ENCODE results near the gene PERCC1. TPM values are rescaled to one million over a fixed set of nuclear protein-coding genes. Genes with fewer than 3 reads are reported as not detected.

The PERCC1 gene
- total RNA-seq, 1 donor from 2014 or later: 0.33 TPM

DNA sequence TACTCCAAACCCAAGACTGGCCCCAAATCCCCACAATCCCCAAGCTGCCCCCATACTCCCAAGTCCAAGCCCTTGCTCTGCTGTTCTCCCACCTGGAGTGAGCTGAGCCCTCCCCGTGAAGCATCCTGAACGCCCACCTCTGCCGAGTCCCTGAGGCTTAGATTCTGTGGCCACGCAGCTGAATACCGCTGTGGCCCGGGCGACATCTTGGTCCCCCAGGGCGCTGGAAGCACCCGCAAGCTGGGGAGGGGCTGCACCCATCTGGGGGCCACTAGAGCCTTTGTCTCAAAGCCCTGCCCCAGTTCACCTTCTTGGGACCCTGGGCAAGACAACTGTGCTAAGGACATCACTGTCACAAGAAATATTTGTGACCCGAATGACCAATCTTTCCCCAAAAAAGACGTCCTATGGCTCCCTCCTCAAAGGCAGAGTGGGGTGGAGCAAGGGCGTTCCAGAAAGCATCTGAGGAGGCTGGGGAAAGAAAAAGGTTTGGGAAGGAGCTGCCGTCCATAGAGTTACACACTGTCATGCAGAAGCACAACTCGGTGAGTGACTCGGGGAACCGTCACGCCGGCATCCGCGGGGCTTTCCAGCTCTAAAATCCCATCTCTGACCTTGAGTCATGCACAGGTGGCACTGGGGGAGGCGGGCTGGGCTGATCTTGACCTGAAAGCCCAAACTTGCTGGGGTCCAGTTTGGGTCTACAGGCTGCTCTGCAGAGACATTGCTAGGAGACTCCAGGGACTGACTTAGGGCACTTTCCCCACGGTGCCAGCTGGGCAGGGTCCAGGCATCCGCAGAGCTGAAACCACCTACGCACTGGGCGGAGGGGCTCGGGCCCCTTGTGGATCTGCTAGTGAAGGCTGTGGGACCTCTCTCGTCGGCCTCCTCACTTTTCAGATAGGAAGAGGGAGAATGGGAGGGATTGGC, 51.3 kb downstream of the PERCC1 start:
- Mint-ChIP-seq H3K27me3 (no peaks in the 10 kb centered on the region), H3K9me3 (peaks cover 3% of the 10 kb centered on the region), H3K4me3 (no peak overlapping the region), H3K27ac (no peak overlapping the region), H3K36me3 (ENCODE audit: low read depth) (no peaks in the 10 kb centered on the region), H3K4me1 (peaks cover 42% of the 10 kb centered on the region)
- ATAC-seq (ENCODE audit: low read depth) (no peak), DNase-seq (no peak)
- TF ChIP-seq, protein P1, sequence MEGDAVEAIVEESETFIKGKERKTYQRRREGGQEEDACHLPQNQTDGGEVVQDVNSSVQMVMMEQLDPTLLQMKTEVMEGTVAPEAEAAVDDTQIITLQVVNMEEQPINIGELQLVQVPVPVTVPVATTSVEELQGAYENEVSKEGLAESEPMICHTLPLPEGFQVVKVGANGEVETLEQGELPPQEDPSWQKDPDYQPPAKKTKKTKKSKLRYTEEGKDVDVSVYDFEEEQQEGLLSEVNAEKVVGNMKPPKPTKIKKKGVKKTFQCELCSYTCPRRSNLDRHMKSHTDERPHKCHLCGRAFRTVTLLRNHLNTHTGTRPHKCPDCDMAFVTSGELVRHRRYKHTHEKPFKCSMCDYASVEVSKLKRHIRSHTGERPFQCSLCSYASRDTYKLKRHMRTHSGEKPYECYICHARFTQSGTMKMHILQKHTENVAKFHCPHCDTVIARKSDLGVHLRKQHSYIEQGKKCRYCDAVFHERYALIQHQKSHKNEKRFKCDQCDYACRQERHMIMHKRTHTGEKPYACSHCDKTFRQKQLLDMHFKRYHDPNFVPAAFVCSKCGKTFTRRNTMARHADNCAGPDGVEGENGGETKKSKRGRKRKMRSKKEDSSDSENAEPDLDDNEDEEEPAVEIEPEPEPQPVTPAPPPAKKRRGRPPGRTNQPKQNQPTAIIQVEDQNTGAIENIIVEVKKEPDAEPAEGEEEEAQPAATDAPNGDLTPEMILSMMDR (IDR thresholded peaks at IDR 0.05): no peak
- intact Hi-C loops (cut with micrococcal nuclease): no loop called here
- ChIA-PET POLR2A (interaction anchor here (0.6 to 3.0 kb wide), 3 partner anchors 23 to 1034 kb away, joined by 3 to 22 read pairs (median 4); partner anchors contain the start of gene UQCC4), CTCF (no interaction called here)

Other genes with a start within 250 kb of the PERCC1 start
- gene TPSG1, start 205.8 kb upstream of the PERCC1 start, total RNA-seq: not detected in 2 replicates
- not detected in 2 replicates for gene TPSB2, start 200.9 kb upstream of the PERCC1 start, total RNA-seq
- gene TPSAB1, start 190.4 kb upstream of the PERCC1 start, total RNA-seq: not detected in 2 replicates
- not detected in 2 replicates for gene TPSD1, start 175.0 kb upstream of the PERCC1 start, total RNA-seq
- gene UBE2I, start 121.4 kb upstream of the PERCC1 start, total RNA-seq: 220 and 240 TPM in 2 replicates
- gene BAIAP3, start 97.4 kb upstream of the PERCC1 start, total RNA-seq: 6.5 and 8.5 TPM in 2 replicates
- 45.3 and 49.0 TPM in 2 replicates for gene TSR3, start 79.2 kb upstream of the PERCC1 start, total RNA-seq
- 36.3 and 40.2 TPM in 2 replicates for gene GNPTG, start 79.1 kb upstream of the PERCC1 start, total RNA-seq
- gene UNKL, start 16.4 kb upstream of the PERCC1 start, total RNA-seq: 42.1 and 70.7 TPM in 2 replicates
- 15.4 and 18.2 TPM in 2 replicates for gene UQCC4, start 10.3 kb upstream of the PERCC1 start, total RNA-seq
- gene CCDC154, start 13.5 kb downstream of the PERCC1 start, total RNA-seq: 5.1 and 6.7 TPM in 2 replicates
- gene CLCN7, start 44.0 kb downstream of the PERCC1 start, total RNA-seq: 127 and 144 TPM in 2 replicates
- gene PTX4, start 57.9 kb downstream of the PERCC1 start, total RNA-seq: not detected in 2 replicates
- 72.9 and 78.8 TPM in 2 replicates for gene TELO2, start 62.3 kb downstream of the PERCC1 start, total RNA-seq
- 0.18 TPM in 1 of 2 replicates, not detected in the other for gene TMEM204, start 102.6 kb downstream of the PERCC1 start, total RNA-seq
- 9.8 and 11.1 TPM in 2 replicates for gene IFT140, start 181.0 kb downstream of the PERCC1 start, total RNA-seq
- 16.9 and 22.4 TPM in 2 replicates for gene CRAMP1, start 181.3 kb downstream of the PERCC1 start, total RNA-seq
- gene JPT2, start 247.2 kb downstream of the PERCC1 start, total RNA-seq: 43.4 and 48.7 TPM in 2 replicates

Measured in activated B cell treated with CpG ODN at 0.5 μM for 24 hours (primary cell).